Left forelimb (tissue), 1 donor: ENCODE measurements around the gene SYTL3.
"Not testable (repeated sequence)": the region's sequence is repeated elsewhere in the genome, so short reads cannot be mapped to it uniquely, and the experiment has no call there.

ENCODE experiments used
- DNase-seq: peaks from one replicate; pipeline ENCODE4 v3.0.0-alpha.2; 2018; ENCODE audit warnings: low spot score

Gene SYTL3, protein sequence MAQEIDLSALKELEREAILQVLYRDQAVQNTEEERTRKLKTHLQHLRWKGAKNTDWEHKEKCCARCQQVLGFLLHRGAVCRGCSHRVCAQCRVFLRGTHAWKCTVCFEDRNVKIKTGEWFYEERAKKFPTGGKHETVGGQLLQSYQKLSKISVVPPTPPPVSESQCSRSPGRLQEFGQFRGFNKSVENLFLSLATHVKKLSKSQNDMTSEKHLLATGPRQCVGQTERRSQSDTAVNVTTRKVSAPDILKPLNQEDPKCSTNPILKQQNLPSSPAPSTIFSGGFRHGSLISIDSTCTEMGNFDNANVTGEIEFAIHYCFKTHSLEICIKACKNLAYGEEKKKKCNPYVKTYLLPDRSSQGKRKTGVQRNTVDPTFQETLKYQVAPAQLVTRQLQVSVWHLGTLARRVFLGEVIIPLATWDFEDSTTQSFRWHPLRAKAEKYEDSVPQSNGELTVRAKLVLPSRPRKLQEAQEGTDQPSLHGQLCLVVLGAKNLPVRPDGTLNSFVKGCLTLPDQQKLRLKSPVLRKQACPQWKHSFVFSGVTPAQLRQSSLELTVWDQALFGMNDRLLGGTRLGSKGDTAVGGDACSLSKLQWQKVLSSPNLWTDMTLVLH

DNA sequence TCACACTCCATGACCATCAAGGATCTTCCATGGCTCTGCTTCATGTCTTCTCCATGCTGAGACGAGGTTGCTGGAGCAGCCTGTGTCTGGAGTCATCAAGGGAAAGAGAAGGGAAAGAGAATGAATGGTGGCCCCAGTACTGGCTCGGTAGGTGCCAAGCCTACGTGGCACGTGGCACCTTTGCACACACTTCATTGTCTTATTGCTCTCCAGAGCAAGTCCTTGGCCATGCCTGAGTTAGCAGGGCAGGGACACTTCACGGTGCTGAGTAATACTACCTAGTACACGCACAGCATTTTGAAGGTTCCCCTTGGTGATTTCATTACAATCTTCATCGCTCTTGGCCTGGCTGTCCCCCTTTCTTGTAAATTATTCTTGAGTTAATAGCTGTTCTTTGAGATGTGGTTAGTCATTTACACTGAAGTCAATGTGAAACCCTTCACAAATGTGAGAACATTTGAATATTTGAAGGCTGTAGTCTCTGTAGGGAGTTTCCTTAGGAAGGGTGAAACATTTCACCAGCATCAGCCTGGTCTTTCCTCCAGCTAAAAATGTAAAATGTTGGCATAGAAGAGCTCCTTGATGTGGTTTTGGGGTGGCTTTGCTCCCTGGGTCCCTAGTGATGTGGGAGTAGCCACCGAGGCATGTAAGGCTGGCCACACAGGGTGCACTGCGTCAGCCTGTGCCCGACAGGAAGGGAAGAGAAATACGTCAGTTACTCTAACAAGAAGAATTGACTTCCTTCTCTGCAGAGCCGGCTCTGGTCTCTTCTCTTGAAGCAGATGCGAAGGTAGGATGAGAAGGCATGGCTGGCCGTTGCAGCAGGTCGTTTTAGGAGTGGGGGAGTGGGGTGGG lies at the start of gene SYTL3:
TSS of gene SYTL3 (plus strand) at position 766 of the 855 bp plus-strand sequence. CDS start 13,215 bp downstream, outside the sequence.
- no peak for DNase-seq

DNA sequence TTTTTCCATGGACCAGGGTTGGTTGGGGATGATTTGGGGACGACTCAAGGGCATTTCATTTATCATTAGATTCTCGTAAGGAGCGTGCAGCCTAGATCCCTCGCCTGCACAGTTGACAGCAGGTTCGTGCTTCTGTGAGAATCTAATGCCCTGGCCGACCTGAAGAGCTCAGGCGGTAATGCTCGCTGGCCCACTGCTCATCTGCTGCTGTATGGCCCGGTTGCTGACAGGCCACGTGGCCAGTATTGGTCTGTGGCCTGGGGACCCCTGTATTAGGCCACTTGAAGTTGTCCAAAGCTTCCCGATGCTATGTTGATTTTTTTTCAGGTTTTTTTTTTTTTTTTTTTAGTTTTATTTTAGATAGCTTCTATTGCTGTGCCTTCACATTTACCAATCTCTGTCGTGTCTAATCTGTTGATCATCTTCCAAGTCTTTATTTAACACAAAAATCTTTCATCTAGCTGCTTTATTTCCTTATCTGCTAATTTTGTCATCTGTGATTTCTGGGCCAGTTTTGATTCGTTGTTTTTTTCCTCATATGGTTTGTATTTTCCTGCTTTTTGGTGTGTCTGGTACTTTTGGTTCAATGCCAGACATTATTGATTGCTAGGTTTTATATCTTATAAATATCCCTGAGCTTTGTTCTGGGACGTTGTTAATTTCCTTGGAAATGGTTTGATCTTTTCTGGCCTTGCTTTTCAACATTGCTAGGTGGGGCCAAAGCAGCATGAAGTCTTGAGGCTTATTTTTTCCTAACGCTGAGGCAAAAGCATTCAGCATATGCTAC lies 46.4 kb upstream of the SYTL3 start:
- no peak for DNase-seq

DNA sequence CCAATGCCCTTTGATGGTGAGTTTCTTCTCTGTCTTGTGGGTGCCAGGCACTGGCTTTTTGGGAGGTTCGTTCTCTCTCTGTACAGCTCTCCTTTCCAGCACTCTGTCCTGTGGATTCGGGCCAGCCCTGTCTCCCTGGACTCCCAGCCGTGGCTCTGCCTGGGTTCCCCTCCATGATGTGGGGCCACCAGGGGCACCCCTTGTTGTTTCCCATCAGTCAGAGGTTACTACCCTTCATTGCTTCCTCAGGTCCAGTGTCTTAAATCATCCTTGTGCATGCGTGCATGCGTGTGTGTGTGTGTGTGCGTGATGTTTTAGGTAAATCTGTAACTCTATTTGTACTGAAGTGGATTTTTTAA lies 45.8 kb upstream of the SYTL3 start:
- DNase-seq = no peak

DNA sequence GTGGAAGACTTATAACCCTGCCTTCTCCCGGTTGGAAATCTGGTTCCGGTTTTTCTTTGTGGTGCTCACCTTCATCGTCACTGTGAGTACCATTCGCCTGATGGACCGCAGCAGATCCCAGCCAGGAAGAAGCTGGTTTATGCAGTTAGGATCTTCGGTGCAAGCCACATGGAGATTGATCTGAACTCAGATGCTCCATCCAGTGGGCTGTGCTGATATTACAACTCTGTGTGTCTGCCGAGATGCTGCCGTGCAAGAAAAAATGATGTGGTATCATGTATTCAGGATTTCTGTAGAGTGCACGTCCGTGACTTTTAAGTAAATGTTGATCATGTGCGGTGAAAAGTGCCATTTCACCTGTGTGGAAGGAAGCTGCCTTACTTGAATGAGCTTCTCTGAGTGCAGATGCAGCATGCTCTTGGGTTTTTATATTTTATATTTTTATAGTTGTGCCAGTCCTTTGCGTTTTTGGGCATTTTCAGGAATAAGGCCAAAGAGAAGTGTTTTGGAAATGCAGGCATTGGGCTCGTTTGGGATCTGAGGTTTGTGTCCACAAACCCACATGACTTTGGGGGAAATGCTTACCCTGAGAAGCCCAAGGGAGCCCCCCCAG lies 44.5 kb upstream of the SYTL3 start:
- no peak for DNase-seq

DNA sequence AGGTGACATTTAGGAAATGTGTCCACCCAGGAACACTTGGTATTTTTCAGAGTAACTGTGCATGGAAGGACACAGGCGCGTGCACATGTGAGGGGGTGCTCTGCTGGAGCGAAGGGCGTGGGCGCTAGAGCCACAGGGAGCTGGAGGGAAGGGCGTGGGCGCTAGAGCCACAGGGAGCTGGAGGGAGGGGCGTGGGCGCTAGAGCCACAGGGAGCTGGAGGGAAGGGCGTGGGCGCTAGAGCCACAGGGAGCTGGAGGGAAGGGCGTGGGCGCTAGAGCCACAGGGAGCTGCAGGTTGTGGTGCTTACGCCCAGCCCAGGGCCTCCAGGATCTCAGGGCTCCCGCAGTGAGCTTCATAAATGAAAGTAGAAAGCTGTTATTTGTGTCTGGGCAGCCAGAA lies 43.8 kb upstream of the SYTL3 start:
- not testable (repeated sequence) for DNase-seq

DNA sequence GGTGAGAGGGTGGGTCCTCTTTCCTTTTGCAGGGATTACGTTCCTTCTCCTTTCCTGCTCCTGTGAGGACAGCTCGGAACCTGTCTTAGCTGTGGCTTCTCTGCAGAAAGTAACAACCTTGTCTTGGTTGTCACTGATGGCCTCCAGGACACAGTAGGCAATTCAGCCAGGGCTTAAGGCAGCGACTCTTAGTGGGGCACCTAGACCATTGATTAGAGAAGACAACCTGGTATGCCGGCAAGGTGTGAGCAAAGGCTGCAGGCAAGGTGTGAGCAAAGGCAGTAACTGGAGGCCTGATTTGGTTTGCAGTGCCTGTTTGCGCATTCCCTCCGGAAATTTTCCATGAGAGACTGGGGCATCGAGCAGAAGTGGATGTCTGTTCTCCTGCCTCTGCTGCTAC lies 42.9 kb upstream of the SYTL3 start:
- no peak for DNase-seq

DNA sequence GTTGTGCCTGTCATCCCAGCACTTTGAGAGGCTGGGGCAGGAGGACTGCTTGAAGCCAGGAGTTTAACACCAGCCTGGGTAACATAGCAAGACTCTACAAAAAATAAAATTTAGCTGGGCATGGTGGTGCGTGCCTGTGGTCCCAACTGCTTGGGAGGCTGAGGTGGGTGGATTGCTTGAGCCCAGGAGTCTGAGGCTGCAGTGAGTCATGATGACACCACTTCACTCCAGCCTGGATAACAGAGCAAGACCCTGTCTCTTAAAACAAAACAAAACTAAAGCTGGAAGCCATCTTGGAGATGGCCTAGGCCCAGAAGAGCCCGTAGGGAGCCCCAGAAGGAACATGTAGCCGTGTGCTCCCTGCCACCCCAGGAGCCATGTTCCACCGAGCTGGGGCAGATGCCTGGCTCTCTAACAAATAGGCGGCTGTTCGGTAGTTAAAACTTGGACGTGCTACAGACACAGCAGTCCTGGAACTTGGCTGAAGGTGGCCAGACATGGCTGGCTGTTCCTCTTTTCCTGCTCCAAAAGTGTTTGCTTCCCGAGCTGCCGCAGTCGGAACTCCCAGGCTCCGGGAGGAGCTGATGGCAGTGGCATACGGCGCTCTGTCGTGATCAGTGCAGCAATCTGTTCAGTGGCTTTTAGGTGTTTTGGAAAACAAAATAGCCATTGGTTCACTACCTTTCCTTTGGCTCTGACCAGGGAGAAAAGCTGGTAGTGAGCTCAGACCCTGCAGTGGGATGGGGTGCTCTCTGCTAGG lies 42.3 kb upstream of the SYTL3 start:
- no peak for DNase-seq

DNA sequence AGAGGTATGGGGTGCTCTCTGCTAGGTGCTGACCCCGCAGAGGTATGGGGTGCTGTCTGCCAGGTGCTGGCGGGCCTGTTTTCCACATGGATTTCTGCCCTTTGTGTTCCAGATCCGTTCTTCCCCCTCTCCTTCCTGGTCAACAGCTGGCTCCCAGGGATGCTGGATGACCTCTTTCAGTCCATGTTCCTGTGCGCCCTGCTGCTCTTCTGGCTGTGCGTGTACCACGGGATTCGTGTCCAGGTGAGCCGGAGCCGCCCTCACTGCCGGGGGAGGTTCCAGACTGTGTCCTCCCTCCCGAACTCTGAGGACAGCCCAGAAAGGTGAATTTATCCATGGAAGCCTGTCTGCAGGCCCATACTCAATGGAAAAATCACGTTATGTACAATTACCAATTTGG lies 41.6 kb upstream of the SYTL3 start:
- DNase-seq = no peak

DNA sequence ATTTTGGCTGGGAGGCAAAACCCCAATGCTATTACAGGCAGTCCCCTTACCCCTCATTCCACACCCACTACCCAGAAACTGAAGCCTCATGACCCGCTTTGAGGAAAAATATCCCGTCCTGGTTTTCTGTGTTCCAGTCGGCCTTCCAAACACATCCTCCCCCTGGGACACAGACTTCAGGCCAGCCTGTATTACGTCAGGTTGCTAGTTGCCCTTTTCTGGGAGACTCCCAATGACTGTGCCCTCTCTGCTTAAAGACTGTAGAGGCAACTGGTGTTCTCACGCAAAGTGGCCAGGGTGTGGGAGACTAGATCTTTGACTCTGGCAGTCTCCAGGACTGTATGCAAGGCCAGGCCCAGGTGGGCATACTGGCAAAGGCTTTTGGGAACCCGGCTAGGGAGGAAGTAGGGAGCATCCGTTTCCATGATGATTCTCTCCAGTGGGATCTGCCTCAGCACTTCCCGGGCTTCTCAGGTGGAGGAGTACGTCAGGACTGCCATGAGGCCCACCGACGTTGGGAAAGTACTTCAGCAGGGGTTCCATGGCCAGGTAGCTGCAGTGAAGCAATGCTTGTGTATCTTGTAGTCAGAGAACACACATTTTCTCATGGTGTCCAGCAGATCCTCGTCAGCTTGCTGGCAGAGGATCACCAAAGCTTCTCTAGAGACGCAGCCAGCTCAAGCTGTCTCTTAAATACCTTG lies 40.2 kb upstream of the SYTL3 start:
- DNase-seq = no peak

DNA sequence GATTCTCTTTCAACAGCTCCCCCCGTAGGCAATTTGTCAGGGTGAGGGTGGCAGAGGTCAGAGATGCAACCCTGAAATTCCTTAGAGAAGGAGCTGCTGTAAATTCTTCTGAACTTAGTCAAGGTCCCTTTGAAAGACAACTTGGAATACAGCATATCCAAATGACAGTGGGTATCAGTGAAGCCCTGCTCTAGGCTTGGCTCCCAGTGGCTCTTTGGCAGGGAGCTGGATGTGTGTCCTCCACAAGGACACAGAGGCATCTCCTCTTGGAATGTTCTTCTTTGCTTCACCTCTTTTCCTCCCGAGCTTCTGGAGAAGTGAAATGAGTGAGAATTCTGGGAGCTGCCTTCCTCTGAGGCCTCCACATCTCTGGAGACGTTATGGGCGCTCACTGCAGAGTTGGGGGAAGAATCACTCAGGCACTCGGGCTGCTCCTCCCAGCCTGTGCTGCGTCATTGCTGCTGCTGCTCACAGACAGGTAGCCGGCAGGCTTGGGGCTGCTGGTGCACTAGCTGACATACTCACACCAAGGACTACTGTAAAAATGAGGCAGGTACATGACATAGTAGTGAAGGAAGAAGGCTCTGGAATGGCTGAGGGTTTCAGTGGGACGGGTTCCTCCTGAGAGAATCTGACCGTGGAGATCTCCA lies 39.4 kb upstream of the SYTL3 start:
- no peak for DNase-seq

DNA sequence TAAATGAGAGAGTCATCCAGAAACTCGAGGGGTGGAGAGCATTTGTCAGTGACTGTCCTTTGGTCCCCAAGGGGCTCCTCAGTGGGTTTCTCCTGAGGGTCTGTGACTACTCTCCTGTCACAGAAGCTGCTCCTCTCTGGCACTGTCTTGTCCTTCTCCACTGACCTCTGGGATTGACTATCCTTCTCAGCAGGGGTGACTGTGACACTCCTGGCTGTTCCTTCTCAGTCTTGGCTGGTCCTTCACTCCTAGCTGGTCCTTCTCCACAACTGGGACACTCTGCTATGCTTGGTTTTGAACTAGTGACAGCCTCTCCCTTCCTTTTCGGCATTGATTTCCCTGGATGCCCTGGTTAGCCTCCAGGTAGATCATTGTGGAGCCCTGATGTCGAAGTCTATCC lies 38.8 kb upstream of the SYTL3 start:
- no peak for DNase-seq

DNA sequence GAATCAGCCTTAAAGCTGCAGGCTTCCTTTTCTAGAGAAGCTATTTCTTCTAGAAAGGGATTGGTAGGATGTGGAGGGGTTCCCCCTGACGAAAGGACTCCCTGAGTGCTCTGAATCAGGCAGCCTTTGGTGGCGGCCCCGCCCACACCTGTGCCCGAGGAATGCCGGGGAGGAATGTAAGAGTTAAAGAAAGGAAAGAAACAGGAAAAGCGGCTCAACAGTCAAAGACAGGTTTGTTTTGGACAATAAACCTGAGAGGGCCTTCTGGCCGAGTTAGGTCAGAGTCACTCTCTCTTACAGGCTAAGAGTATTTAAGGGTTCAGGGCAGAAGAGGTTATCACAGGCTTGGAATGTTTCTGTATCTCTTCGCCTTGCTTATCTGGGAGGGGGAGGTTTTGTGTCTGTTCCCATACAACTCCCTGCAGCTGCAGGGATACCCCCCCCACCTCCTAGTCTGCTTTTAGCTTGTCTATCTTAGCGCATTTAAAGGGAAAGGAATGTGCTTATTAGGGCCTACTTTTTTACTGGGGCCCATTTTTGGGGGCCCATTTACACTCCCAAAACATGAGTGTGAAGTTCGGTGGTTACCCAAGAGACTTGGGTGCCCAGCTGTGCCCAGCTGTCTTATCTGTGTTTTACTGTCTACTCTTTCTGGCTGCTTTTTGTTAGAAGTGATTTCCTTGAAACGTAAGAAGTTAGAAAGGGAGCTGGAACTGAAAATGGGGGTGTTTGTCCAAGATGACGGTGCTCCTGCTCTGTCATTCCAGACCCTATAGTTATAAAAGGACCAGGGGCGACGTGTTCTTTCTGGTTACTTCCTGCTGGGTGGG lies 38.1 kb upstream of the SYTL3 start:
- DNase-seq = no peak

DNA sequence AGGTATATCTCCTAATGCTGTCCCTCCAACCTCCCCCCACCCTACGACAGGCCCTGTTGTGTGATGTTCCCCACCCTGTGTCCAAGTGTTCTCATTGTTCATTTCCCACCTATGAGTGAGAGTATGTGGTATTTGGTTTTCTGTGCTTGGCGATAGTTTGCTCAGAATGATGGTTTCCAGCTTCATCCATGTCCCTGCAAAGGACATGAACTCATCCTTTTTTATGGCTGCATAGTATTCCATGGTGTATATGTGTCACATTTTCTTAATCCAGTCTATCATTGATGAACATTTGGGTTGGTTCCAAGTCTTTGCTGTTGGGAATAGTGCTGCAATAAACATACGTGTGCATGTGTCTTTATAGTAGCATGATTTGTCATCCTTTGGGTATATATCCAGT lies 35.2 kb upstream of the SYTL3 start:
- not testable (repeated sequence) for DNase-seq

DNA sequence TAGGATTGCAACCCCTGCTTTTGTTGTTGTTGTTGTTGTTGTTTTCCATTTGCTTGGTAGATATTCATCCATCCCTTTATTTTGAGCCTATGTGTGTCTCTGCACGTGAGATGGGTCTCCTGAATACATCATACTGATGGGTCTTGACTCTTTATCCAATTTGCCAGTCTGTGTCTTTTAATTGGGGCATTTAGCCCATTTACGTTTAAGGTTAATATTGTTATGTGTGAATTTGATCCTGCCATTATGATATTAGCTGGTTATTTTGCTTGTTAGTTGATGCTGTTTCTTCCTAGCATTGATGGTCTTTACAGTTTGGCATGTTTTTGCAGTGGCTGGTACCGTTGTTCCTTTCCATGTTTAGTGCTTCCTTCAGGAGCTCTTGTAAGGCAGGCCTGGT lies 31.6 kb upstream of the SYTL3 start:
- DNase-seq = not testable (repeated sequence)

DNA sequence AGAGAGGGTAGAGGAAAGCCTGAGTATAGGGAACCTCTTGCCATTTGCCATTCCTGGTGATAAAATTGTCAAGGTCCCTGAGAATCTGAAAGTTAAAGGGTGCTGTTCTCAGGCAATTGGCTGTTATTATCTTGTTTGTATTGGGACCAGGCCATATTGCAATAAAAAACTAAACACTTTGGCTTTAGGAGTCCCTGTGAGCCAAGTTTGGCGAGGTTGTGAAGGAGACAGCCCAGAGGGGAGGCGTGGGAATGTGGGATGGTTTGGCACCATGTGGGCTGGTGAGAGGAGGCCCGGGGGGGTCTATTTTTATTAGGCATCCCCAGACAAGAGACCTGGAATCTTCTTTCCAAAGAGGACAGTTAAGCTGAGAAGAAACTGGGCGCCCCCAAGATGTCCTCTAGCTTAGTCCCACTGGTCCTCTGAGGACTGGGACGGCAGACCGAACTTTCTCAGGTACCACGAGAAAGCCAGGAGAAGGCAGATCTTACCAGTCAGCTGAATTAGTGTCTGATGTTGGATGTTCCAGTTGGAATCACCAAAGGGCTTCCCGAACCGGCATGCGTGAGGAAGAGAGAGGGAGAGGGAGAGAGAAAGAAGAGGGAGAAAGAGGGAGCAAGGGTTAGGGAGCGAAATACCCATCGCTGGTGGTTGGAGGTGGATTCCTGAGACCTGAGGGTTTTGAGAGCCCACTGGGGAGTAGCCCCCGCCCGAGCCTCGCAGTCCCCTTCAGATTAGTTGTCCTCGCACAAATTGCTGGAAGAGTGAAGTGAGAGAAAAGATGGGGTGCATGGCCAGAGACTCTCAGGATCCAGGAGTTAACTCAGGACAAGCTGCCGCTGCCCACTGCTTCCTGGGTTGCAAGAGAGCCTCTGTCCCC lies 29.7 kb upstream of the SYTL3 start:
- DNase-seq = no peak

DNA sequence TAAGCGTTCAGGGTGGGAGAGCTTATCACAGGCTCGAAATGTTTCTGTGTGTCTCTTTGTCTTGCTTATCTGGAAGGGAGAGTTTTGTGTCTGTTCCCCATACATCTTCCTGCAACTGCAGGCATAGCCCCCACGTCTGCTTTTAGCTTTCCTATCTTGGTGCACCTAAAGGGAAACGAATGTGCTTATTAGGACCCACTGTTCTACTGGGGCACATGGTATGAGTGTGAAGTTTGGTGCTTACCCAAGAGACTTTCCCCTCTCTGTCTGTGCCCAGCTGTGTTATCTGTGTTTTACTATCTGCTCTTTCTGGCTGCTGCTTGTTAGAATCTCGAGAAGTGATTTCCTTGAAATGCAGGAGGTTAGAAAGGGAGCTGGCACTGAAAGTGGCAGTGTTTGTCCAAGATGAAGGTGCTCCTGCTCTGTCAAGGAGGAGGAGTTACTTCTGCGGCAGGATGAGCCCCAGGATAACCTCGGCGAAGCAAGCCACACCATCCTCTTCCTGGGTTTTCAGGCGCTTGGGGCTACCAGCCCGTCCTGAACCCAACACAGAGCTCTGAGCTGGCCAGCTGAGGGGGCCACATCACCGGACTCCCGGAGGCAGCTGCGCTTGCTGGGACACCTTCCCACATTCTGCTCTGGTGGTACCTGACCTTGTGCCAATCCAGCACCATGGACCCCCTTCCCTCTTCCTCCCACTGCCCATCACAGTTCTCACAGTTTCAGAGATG lies 28.7 kb upstream of the SYTL3 start:
- DNase-seq = no peak
